Measurements from ENCODE around the gene PCGF3.
"Not testable (repeated sequence)": the region's sequence is repeated elsewhere in the genome, so short reads cannot be mapped to it uniquely, and the experiment has no call there.

PCGF3 gene

GRCh38 chr4:704971-705277, 708 bp upstream of the PCGF3 start:
- ChIA-PET CTCF (interaction anchor here (1.2 kb wide), 1 partner anchor 38 kb away, joined by 3 read pairs; no protein-coding TSS in a partner anchor), POLR2A (no interaction called here)
- TF ChIP-seq CTCF (IDR thresholded peaks at IDR 0.05; ENCODE audit: control extremely low read depth, extremely low read depth, low read depth, missing control alignments), result no peak
- DNase-seq (ENCODE audit: extremely low spot score), result no peak

- POLR2A ChIA-PET; CTCF ChIA-PET; DNase-seq (ENCODE audit: extremely low spot score): not testable (repeated sequence)
These were observed 526 bp downstream of the PCGF3 start for GRCh38 chr4:706083-706633.

- TF ChIP-seq CTCF (IDR thresholded peaks at IDR 0.05; ENCODE audit: control extremely low read depth, extremely low read depth, low read depth, missing control alignments), result no peak
- CTCF ChIA-PET, result no interaction called here
- DNase-seq (ENCODE audit: extremely low spot score), result no peak
- POLR2A ChIA-PET, result no interaction called here
These were observed 1.4 kb downstream of the PCGF3 start for GRCh38 chr4:706834-707598.

GRCh38 chr4:707929-708630, 2.4 kb downstream of the PCGF3 start:
- ChIA-PET POLR2A (interaction anchor here (0.5 kb wide), 1 partner anchor 70 kb away, joined by 4 read pairs; no protein-coding TSS in a partner anchor), CTCF (no interaction called here)
- TF ChIP-seq CTCF (IDR thresholded peaks at IDR 0.05; ENCODE audit: control extremely low read depth, extremely low read depth, low read depth, missing control alignments), result no peak
- DNase-seq (ENCODE audit: extremely low spot score), result no peak

GRCh38 chr4:708631-708933, 3.0 kb downstream of the PCGF3 start:
- POLR2A ChIA-PET, result interaction anchor here (0.5 kb wide), 1 partner anchor 70 kb away, joined by 4 read pairs; no protein-coding TSS in a partner anchor
- no peak for DNase-seq (ENCODE audit: extremely low spot score)
- CTCF ChIA-PET, result interaction anchor here (2.6 kb wide), 1 partner anchor 33 kb away, joined by 7 read pairs; no protein-coding TSS in a partner anchor
- TF ChIP-seq CTCF (IDR thresholded peaks at IDR 0.05; ENCODE audit: control extremely low read depth, extremely low read depth, low read depth, missing control alignments), result no peak

- no peak for TF ChIP-seq CTCF (IDR thresholded peaks at IDR 0.05; ENCODE audit: control extremely low read depth, extremely low read depth, low read depth, missing control alignments)
- DNase-seq (ENCODE audit: extremely low spot score), result no peak
- ChIA-PET CTCF (interaction anchor here (1.0 to 2.6 kb wide), 2 partner anchors 9 to 33 kb away, joined by 7 read pairs; no protein-coding TSS in a partner anchor), POLR2A (no interaction called here)
These were observed 3.7 kb downstream of the PCGF3 start for GRCh38 chr4:709348-709747.

GRCh38 chr4:710116-710515, 4.5 kb downstream of the PCGF3 start:
- no peak for DNase-seq (ENCODE audit: extremely low spot score)
- CTCF ChIA-PET, result interaction anchor here (0.7 to 2.6 kb wide), 3 partner anchors 10 to 33 kb away, joined by 3 to 7 read pairs (median 7); no protein-coding TSS in a partner anchor
- POLR2A ChIA-PET, result no interaction called here
- no peak for TF ChIP-seq CTCF (IDR thresholded peaks at IDR 0.05; ENCODE audit: control extremely low read depth, extremely low read depth, low read depth, missing control alignments)
